IPS DF 6.9 (cell line): Measurements from ENCODE around the gene CPB1.
A peak's percentile ranks its signal among the peaks of the same experiment; 100 is the strongest.

Experiments used
- DNase-seq: peaks from one replicate; pipeline ENCODE4 v3.0.0-alpha.2; 2013; ENCODE audit warnings: low read depth, low spot score
- H3K27ac ChIP-seq: one replicate; pipeline ENCODE4 v1.5.1; 2013; ENCODE audit warnings: low read length, control low read depth
- H3K27me3 ChIP-seq: 2 replicates; pipeline ENCODE4 v1.6.1; 2013; ENCODE audit warnings: mild to moderate bottlenecking, low read length; ENCODE audit not compliant: control insufficient read depth, insufficient read depth
- H3K36me3 ChIP-seq: 2 replicates; pipeline ENCODE4 v1.6.1; 2013; ENCODE audit warnings: low read length; ENCODE audit not compliant: control insufficient read depth, insufficient read depth
- H3K4me1 ChIP-seq: 2 replicates; pipeline ENCODE4 v1.6.1; 2013; ENCODE audit warnings: low read length; ENCODE audit not compliant: control insufficient read depth, insufficient read depth
- H3K4me3 ChIP-seq: 2 replicates; pipeline ENCODE4 v1.5.1; 2013; ENCODE audit warnings: mild to moderate bottlenecking, low read length
- H3K9me3 ChIP-seq: 2 replicates; pipeline ENCODE4 v1.6.1; 2013; ENCODE audit warnings: low read length, inconsistent platforms; ENCODE audit not compliant: control insufficient read depth, insufficient read depth
- WGBS: extraction: QIAGEN DNeasy Blood & Tissue Kit; methylation state at CpG from one replicate; pipeline ENCODE4 v1.1.7; 2013; ENCODE audit warnings: mixed read lengths, missing lambda C conversion rate; ENCODE audit not compliant: insufficient read length, insufficient coverage; 5-methylcytosine and 5-hydroxymethylcytosine counted together

Gene CPB1

GRCh38 chr3:148857316-148857715, 29.7 kb downstream of the CPB1 start:
- no CpG with 5 or more reads among the region's 4 CpGs for WGBS
- Histone ChIP-seq H3K9me3 (no peaks in the 10 kb centered on the region), H3K27me3 (no peaks in the 10 kb centered on the region), H3K4me1 (no peaks in the 10 kb centered on the region), H3K4me3 (no peak overlapping the region), H3K36me3 (no peaks in the 10 kb centered on the region), H3K27ac (no peak overlapping the region)
- DNase-seq, result no peak

- no peaks in the 10 kb centered on the region for H3K9me3 ChIP-seq
- WGBS, result no CpG with 5 or more reads among the region's 1 CpG
- no peak overlapping the region for H3K4me3 ChIP-seq
- no peaks in the 10 kb centered on the region for H3K4me1 ChIP-seq
- peak; percentile 33 for DNase-seq
- no peaks in the 10 kb centered on the region for H3K27me3 ChIP-seq
- H3K36me3 ChIP-seq, result no peaks in the 10 kb centered on the region
- H3K27ac ChIP-seq, result no peak overlapping the region
These were observed 33.8 kb downstream of the CPB1 start for GRCh38 chr3:148861277-148861869.

- no peaks in the 10 kb centered on the region for H3K9me3 ChIP-seq
- no peak overlapping the region for H3K27ac ChIP-seq
- no peaks in the 10 kb centered on the region for H3K27me3 ChIP-seq
- H3K36me3 ChIP-seq, result no peaks in the 10 kb centered on the region
- DNase-seq, result no peak
- H3K4me3 ChIP-seq, result no peak overlapping the region
- H3K4me1 ChIP-seq, result no peaks in the 10 kb centered on the region
- WGBS, result no CpG with 5 or more reads among the region's 4 CpGs
These were observed 35.7 kb downstream of the CPB1 start for GRCh38 chr3:148863297-148863696.

DNA sequence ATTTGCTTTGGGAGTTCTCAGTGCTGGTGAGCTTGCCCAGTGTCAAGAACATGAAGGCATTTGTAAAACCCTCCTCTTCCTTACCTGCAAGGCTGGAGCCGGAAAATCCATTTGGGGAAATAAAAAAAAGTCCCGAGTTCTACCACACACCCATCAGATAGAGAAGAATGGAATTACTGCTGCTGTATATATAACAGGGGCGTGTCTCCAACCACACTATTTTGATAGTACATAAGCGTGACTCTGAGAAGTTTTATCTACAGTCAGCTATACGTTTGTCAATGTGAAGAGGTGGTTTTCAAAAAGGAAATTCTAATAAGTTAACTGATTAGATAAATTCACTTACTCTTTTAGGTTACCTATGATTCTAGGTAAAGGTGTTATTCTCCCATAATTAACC, 36.2 kb downstream of the CPB1 start:
- Histone ChIP-seq H3K27ac (no peak overlapping the region), H3K27me3 (no peaks in the 10 kb centered on the region), H3K4me3 (no peak overlapping the region), H3K36me3 (no peaks in the 10 kb centered on the region), H3K9me3 (no peaks in the 10 kb centered on the region), H3K4me1 (no peaks in the 10 kb centered on the region)
- DNase-seq, result no peak
- WGBS, result no CpG with 5 or more reads among the region's 5 CpGs

DNA sequence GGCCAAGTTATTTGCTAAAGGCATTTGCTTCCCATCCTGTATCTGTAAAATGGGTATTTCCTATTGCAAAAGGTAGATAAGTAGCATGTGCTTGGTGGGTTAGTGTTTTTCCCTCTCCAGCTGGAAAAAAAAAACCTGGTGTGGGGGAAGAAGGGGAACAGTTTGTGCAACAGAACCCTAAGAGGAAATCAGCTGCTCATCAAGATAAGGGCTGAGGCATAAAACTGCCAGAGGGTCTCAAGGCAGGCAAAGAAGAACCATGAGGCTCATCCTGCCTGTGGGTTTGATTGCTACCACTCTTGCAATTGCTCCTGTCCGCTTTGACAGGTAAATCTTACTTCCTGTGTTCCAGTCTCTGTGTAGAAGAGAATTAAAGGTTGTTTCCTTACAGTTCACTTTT, 37.4 kb downstream of the CPB1 start, which contains the start of gene CPA3:
Gene CPA3 (plus strand): TSS at position 248 of the 400 bp plus-strand sequence. CDS start 12 bp downstream, at position 260.
- DNase-seq, result no peak
- Histone ChIP-seq H3K27ac (no peak within 1 kb of the TSS), H3K36me3 (no peaks in the 10 kb centered on the region), H3K9me3 (no peaks in the 10 kb centered on the region), H3K4me3 (no peak within 1 kb of the TSS), H3K27me3 (no peaks in the 10 kb centered on the region), H3K4me1 (no peaks in the 10 kb centered on the region)
- no CpG with 5 or more reads among the region's 1 CpG for WGBS

DNA sequence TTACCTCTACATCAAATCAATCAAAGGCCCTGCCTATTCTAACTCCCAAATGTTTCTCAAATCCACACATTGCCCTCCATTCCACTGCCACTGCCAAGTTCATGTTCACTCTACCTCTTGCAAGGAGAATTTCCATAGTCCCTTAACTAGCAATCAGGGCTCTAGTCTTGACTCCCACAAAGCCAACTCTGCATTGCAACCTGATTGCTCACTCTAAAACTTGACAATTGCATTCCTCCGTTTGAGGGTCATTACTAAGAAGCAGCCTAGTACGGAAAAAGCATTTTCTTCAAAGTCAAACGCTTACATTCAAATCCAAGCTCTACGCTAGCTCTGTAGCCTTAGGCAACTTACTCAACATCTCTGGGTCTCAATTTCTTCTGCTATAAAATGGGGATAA, 38.6 kb downstream of the CPB1 start:
- H3K9me3 ChIP-seq, result no peaks in the 10 kb centered on the region
- no peak overlapping the region for H3K4me3 ChIP-seq
- no peaks in the 10 kb centered on the region for H3K36me3 ChIP-seq
- H3K27ac ChIP-seq, result no peak overlapping the region
- no peaks in the 10 kb centered on the region for H3K27me3 ChIP-seq
- no CpG with 5 or more reads among the region's 4 CpGs for WGBS
- no peaks in the 10 kb centered on the region for H3K4me1 ChIP-seq
- no peak for DNase-seq

DNA sequence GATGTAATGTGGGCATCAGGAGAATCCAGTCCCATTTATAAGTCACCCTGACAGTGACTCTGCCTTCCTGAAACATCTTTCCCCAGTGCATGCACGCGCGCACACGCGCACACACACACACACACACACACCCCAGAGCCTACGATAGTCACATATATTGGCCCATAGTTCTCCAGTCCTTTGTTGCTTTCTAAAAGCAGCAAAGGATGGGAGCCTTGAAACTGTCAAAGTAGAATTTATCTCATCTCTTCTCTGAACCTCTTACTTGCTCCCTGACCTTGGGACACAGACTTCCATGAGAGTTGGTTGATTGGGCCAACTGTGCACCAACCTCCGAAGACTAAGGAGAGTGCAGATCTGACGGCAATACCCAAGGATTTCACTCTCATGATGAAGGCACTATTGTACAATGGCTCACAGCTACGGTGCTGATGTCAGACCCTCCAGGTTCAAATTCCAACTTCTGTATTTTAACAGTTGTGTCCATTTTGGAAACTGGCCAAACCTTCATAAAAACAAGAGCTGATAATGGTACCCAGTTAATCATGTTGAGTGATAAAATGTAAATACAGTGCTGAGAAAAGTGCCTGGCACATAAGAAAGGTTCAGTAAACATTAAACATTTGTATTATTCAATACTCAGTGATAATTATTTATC, 45.8 kb downstream of the CPB1 start:
- no CpG with 5 or more reads among the region's 9 CpGs for WGBS
- Histone ChIP-seq H3K27ac (no peak overlapping the region), H3K9me3 (no peaks in the 10 kb centered on the region), H3K4me3 (no peak overlapping the region), H3K27me3 (no peaks in the 10 kb centered on the region), H3K36me3 (no peaks in the 10 kb centered on the region), H3K4me1 (no peaks in the 10 kb centered on the region)
- DNase-seq, result no peak

GRCh38 chr3:148873977-148874376, 46.4 kb downstream of the CPB1 start:
- Histone ChIP-seq H3K36me3 (no peaks in the 10 kb centered on the region), H3K4me3 (no peak overlapping the region), H3K4me1 (no peaks in the 10 kb centered on the region), H3K27me3 (no peaks in the 10 kb centered on the region), H3K27ac (no peak overlapping the region), H3K9me3 (no peaks in the 10 kb centered on the region)
- no peak for DNase-seq
- no CpG with 5 or more reads among the region's 1 CpG for WGBS

DNA sequence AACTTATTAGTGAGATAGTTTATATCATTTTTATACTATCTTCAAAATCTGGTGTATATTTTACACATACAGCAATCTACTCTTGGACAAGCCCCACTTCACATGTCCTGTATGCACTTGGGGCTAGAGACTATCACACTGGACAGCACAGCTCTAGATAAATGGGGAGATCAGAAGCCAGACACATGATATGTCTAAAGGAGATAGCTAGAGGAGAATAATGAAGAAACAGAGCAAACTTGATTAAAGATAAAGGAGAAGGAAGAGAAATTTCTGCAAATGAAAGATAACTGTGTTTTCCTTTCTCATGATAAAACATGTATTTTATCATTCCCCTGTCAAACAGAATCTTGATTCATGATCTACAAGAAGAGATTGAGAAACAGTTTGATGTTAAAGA, 50.5 kb downstream of the CPB1 start:
- H3K4me3 ChIP-seq, result no peak overlapping the region
- no peaks in the 10 kb centered on the region for H3K4me1 ChIP-seq
- no peak overlapping the region for H3K27ac ChIP-seq
- H3K9me3 ChIP-seq, result no peaks in the 10 kb centered on the region
- DNase-seq, result no peak
- no peaks in the 10 kb centered on the region for H3K27me3 ChIP-seq
- no peaks in the 10 kb centered on the region for H3K36me3 ChIP-seq

DNA sequence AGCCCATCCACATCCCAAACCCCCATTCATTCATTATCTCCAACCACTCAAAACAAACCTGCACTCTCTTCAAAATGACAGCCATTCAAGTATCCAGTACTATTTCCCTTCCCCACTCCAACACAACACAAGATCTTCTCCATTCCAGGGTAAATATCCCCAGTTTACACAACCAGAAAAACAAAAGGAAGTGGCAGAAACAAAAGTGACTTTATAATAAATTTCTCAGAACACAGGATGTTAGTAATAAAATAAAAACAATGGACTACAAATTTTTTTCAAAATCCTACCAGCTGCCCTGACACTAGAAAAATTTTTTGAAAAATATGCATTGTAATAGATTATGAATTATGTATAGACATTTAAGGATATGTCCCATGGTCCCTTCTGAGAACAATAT, 51.6 kb downstream of the CPB1 start:
- no peak for DNase-seq
- H3K27me3 ChIP-seq, result no peaks in the 10 kb centered on the region
- H3K36me3 ChIP-seq, result no peaks in the 10 kb centered on the region
- no peaks in the 10 kb centered on the region for H3K9me3 ChIP-seq
- H3K4me3 ChIP-seq, result no peak overlapping the region
- no peak overlapping the region for H3K27ac ChIP-seq
- no peaks in the 10 kb centered on the region for H3K4me1 ChIP-seq

DNA sequence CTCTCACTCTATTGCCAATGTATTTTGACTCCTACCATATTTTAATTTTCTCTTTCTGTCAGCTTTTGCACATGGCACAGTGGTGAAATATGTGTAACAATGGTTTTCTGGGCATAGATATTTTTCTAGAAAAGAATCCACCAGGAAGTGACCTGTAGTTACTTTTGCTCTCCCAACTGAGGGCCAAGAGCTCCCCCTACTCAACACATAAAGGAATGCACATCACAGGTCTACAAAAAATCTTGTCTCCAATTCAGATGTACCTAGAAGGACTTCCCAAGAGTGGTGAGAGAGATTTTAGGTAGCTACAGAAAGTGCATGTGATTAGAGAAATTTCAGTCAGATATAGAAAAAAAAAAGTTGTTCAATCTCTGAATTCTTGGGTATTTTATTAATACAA, 53.1 kb downstream of the CPB1 start:
- Histone ChIP-seq H3K4me3 (no peak overlapping the region), H3K36me3 (no peaks in the 10 kb centered on the region), H3K27me3 (no peaks in the 10 kb centered on the region), H3K9me3 (no peaks in the 10 kb centered on the region), H3K4me1 (no peaks in the 10 kb centered on the region), H3K27ac (no peak overlapping the region)
- DNase-seq, result peak; percentile 20
